ENCODE data around the gene PRDX3.
"Not testable (repeated sequence)": the region's sequence is repeated elsewhere in the genome, so short reads cannot be mapped to it uniquely, and the experiment has no call there.

The PRDX3 gene

GRCh38 chr10:119197921-119198320 lies 19.3 kb upstream of the PRDX3 start:
- no peak overlapping the region for H3K4me3 ChIP-seq (ENCODE audit: low read depth, low read length)
- TF ChIP-seq, protein P1, sequence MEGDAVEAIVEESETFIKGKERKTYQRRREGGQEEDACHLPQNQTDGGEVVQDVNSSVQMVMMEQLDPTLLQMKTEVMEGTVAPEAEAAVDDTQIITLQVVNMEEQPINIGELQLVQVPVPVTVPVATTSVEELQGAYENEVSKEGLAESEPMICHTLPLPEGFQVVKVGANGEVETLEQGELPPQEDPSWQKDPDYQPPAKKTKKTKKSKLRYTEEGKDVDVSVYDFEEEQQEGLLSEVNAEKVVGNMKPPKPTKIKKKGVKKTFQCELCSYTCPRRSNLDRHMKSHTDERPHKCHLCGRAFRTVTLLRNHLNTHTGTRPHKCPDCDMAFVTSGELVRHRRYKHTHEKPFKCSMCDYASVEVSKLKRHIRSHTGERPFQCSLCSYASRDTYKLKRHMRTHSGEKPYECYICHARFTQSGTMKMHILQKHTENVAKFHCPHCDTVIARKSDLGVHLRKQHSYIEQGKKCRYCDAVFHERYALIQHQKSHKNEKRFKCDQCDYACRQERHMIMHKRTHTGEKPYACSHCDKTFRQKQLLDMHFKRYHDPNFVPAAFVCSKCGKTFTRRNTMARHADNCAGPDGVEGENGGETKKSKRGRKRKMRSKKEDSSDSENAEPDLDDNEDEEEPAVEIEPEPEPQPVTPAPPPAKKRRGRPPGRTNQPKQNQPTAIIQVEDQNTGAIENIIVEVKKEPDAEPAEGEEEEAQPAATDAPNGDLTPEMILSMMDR (IDR thresholded peaks at IDR 0.05; ENCODE audit: low read depth, low read length): no peak

- no peak overlapping the region for H3K4me3 ChIP-seq (ENCODE audit: low read depth, low read length)
- TF ChIP-seq, protein P1 (IDR thresholded peaks at IDR 0.05; ENCODE audit: low read depth, low read length): no peak
These were observed 13.3 kb upstream of the PRDX3 start for GRCh38 chr10:119191881-119192280.

- TF ChIP-seq, protein P1 (IDR thresholded peaks at IDR 0.05; ENCODE audit: low read depth, low read length): no peak
- H3K4me3 ChIP-seq (ENCODE audit: low read depth, low read length): no peak overlapping the region
These were observed 12.6 kb upstream of the PRDX3 start for GRCh38 chr10:119190954-119191785.

DNA sequence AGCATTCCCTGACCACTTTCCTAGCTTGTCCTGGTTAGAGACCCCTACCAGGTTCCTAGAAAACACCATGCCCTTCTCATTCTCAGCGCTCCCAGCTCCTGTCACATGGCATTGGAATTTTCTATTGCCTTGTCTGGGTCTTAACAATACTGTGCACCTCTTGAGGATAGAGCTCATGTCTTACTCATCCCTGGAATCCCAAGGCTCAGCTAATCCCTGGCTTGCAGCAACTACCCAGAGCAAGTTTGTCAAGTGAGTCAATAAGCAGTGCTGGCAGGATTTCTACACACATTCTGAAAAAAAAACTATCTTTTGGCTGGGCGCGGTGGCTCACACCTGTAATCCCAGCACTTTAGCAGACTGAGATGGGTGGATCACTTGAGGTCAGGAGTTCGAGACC lies 11.7 kb upstream of the PRDX3 start:
- H3K4me3 ChIP-seq (ENCODE audit: low read depth, low read length): no peak overlapping the region
- TF ChIP-seq, protein P1 (IDR thresholded peaks at IDR 0.05; ENCODE audit: low read depth, low read length): no peak

DNA sequence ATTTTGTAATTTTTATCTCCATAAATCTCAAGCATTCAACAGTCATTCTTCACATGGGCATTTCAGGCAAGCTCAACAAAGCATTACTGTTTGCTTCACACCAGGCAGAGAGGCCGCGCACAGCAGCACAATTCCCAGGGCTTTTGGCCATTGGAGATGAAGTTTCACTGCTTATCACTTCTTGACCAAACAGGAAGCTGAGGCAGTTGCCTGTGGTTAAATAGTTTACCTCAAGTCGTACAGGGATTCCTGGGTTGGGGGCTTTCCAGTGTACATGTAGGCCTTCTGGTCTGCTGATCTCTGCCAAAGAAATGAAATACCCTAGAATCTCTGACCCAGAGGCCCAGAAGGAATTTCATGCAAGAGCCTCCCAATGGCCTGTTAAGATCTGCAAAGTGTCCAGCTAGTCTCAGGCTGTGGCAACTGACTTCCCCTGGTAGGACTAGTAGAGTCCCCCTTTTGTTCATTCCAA lies 11.2 kb upstream of the PRDX3 start:
- TF ChIP-seq, protein P1 (IDR thresholded peaks at IDR 0.05; ENCODE audit: low read depth, low read length): no peak
- no peak overlapping the region for H3K4me3 ChIP-seq (ENCODE audit: low read depth, low read length)

DNA sequence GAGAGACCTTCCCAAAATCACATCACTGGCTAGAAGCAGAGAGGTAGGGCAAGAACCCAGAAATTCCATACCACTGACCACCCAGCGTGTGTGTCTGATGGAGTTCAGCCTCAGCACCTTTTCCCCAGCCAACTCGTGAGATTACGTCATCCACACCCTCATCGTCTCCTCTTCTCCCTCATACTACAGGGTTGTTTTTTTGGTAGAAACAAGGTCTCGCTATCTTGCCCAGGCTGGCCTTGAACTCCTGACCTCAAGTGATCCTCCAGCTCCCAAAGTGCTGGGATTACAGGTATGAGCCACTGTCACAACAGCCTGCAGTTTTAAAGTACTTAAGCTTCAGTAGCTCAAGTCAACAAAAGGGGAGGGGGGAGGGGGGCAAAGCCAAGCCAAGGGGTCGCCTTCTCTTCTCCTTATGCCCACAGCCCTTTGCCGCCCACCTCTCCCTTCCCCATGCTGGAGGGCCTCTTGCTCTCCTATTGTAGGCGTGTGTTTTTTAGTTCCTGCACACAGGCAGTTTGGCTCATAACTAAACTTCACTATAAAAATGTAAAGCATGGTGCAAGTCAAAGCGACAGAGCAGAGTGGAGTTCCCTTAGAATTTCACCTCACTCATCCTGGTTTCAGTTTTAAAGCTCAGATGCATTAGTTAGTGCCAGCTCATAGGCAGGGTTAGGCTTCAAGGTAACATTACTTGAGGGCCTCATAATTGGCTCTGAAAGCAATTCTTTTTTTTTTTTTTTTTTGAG lies 5.2 kb upstream of the PRDX3 start:
- H3K4me3 ChIP-seq (ENCODE audit: low read depth, low read length): no peak overlapping the region
- TF ChIP-seq, protein P1 (IDR thresholded peaks at IDR 0.05; ENCODE audit: low read depth, low read length): no peak

GRCh38 chr10:119180850-119181400 lies 2.3 kb upstream of the PRDX3 start:
- H3K4me3 ChIP-seq (ENCODE audit: low read depth, low read length): not testable (repeated sequence)

Data from WI38 (cell line).